GM12878 (cell line): ENCODE results near the gene CDKL1. TPM values are rescaled to one million over a fixed set of nuclear protein-coding genes. Genes with fewer than 3 reads are reported as not detected.

Source experiments
- ATAC-seq: fragments of 200-7000 bp; cut with Tn5 transposase; 3 replicates; pipeline ENCODE4 v1.9.1; 2020; ENCODE audit warnings: mild to moderate bottlenecking, moderate library complexity
- BruUV-seq: library from RNA; stranded (reverse); fragments of 400-500 nt; replicated peaks from 2 replicates; lab custom pipeline; 2021; lab: Mats Ljungman, UMichigan
- CTCF ChIA-PET: fragments of 300-600 bp; sonication (Branson Sonifier 250); formaldehyde crosslinking; extraction: SDS; loops from one replicate; lab custom pipeline; 2021; ENCODE audit warnings: inconsistent platforms; lab: Yijun Ruan, JAX
- POLR2A ChIA-PET: fragments of 350-600 bp; formaldehyde crosslinking; extraction: SDS; loops from one replicate; lab custom pipeline; 2021; ENCODE audit warnings: inconsistent platforms; lab: Charles Lee
- RAD21 ChIA-PET: fragments of 300-600 bp; sonication (Branson Sonifier 250); formaldehyde crosslinking; loops from one replicate; lab custom pipeline; 2023; ENCODE audit warnings: antibody characterized with exemption; ENCODE audit not compliant: unreplicated experiment; lab: Charles Lee
- SMC1A ChIA-PET: fragments of 300-600 bp; sonication (Branson Sonifier 250); formaldehyde crosslinking; loops from one replicate; lab custom pipeline; 2023; ENCODE audit not compliant: unreplicated experiment, uncharacterized antibody; lab: Charles Lee
- DNase-seq: peaks from one replicate; pipeline ENCODE4 v3.0.0-alpha.2; 2011; ENCODE audit warnings: low read depth, low spot score
- FAIRE-seq: peaks from 3 replicates; lab custom pipeline; 2011; peaks lifted over from hg19 to GRCh38; lab: Jason Lieb, UNC
- H2AFZ ChIP-seq: 2 replicates; pipeline ENCODE4 v1.6.0; 2011; ENCODE audit warnings: low read depth, low read length, control low read depth; ENCODE audit not compliant: control insufficient read depth
- H3K27ac ChIP-seq: 2 replicates; pipeline ENCODE4 v1.5.1; 2011; ENCODE audit warnings: control low read depth; ENCODE audit not compliant: control insufficient read depth, insufficient read depth
- H3K27me3 ChIP-seq, 2 experiments: replicated peaks in 1 of 2; 2 replicates each; pipeline versions ENCODE4 v1.6.0 to v1.6.1; 2011; ENCODE audit warnings: low read length in 1 of 2; ENCODE audit not compliant: control insufficient read depth in 2 of 2, insufficient read depth in 2 of 2
- H3K36me3 ChIP-seq, 2 experiments: 2 replicates each; pipeline ENCODE4 v1.5.1; 2011; ENCODE audit warnings: low read length in 1 of 2; ENCODE audit not compliant: control insufficient read depth in 2 of 2, insufficient read depth in 2 of 2
- H3K4me1 ChIP-seq: 2 replicates; pipeline ENCODE4 v1.6.1; 2011; ENCODE audit warnings: mild to moderate bottlenecking, low read length, moderate library complexity, mixed read lengths; ENCODE audit not compliant: control insufficient read depth, insufficient read depth
- H3K4me2 ChIP-seq: 2 replicates; pipeline ENCODE4 v1.6.0; 2011; ENCODE audit warnings: control low read depth; ENCODE audit not compliant: control insufficient read depth, insufficient read depth
- H3K4me3 ChIP-seq: fragments of 200-600 bp; sonication (generic); 2 replicates; pipeline ENCODE4 v1.5.1; 2016
- H3K79me2 ChIP-seq: 2 replicates; pipeline ENCODE4 v1.6.0; 2011; ENCODE audit warnings: low read length; ENCODE audit not compliant: control insufficient read depth, insufficient read depth
- H3K9ac ChIP-seq: 2 replicates; pipeline ENCODE4 v1.8.0; 2011; ENCODE audit warnings: low read length, control low read depth, mixed read lengths; ENCODE audit not compliant: control insufficient read depth, insufficient read depth
- H3K9me3 ChIP-seq: replicated peaks from 3 replicates; pipeline ENCODE4 v1.5.1; 2011; ENCODE audit warnings: mild to moderate bottlenecking, low read length; ENCODE audit not compliant: control insufficient read depth, insufficient read depth
- H4K20me1 ChIP-seq: 2 replicates; pipeline ENCODE4 v1.6.0; 2011; ENCODE audit not compliant: control insufficient read depth, insufficient read depth
- CBFB ChIP-seq: IDR thresholded peaks from 2 replicates; pipeline ENCODE4 v1.6.1; 2016; ENCODE audit warnings: antibody characterized with exemption, low read depth
- RB1 ChIP-seq: fragments of 450-650 bp; formaldehyde crosslinking; IDR thresholded peaks from 2 replicates; pipeline ENCODE4 v1.6.1; 2017; ENCODE audit warnings: mild to moderate bottlenecking, borderline replicate concordance
- RBBP5 ChIP-seq: fragments of 200-600 bp; sonication (generic); conservative IDR thresholded peaks from 2 replicates; pipeline ENCODE4 v1.6.1; 2016
- SIX5 ChIP-seq: IDR thresholded peaks from 2 replicates; pipeline ENCODE4 v1.6.1; 2011; ENCODE audit warnings: mild to moderate bottlenecking, low read depth, low read length, moderate library complexity; ENCODE audit not compliant: severe bottlenecking
- SP1 ChIP-seq: IDR thresholded peaks from one replicate; pipeline ENCODE4 v1.6.1; 2011; ENCODE audit warnings: low read depth, low read length
- ZBED1 ChIP-seq: IDR thresholded peaks from 2 replicates; pipeline ENCODE4 v1.6.1; 2016; ENCODE audit warnings: borderline replicate concordance
- WGBS: methylation state at CpG from one replicate; pipeline ENCODE4 v1.1.6; 2016; ENCODE audit warnings: low lambda C conversion rate; ENCODE audit not compliant: insufficient replicate concordance, insufficient coverage; ENCODE audit errors: missing lambda C conversion rate; 5-methylcytosine and 5-hydroxymethylcytosine counted together
- in situ Hi-C: fragments of 300-500 bp; cut with MboI; formaldehyde crosslinking; loops from 9 replicates; pipeline ENCODE4 v1.14.3; 2018; ENCODE audit warnings: mixed read lengths
- intact Hi-C: fragments of 100-400 bp; cut with micrococcal nuclease; formaldehyde crosslinking; loops from one replicate; pipeline ENCODE4 v1.14.2; 2022; ENCODE audit not compliant: unreplicated experiment
- polyA plus RNA-seq, 11 experiments: library from polyadenylated mRNA; depleted of rRNA in 4 of 11; unstranded in 6 of 11; stranded (reverse) in 5 of 11; fragments of >200 nt; fragmentation: Nextera tagmentation in 4 of 11; fragmentation: Illumina TruSeq in 1 of 11; extraction: Ambion mirVana in 4 of 11; extraction: Trizol in 1 of 11; gene quantifications; 1 replicate in 1 of 11; 2 replicates in 10 of 11; pipeline versions ENCODE4 v1.2.1 to v1.2.3, GENCODE V29; 2011 to 2016; ENCODE audit warnings: inconsistent platforms in 2 of 11, missing spikeins in 2 of 11, low read depth in 1 of 11
- total RNA-seq, 4 experiments: library from RNA; depleted of rRNA in 3 of 4; stranded (reverse); fragments of >200 nt in 3 of 4; fragmentation: Illumina TruSeq in 1 of 4; extraction: Trizol in 1 of 4; gene quantifications; 2 replicates each; pipeline versions ENCODE4 v1.2.1 to v1.2.3, GENCODE V29; 2013 to 2021
- TF ChIP-seq, protein P1 (sequence below): IDR thresholded peaks from 2 replicates; pipeline ENCODE4 v1.6.1; 2011; ENCODE audit warnings: mild to moderate bottlenecking, low read depth, low read length, moderate library complexity; ENCODE audit not compliant: insufficient replicate concordance
- TF ChIP-seq, protein P2 (sequence below): fragments of 450-650 bp; IDR thresholded peaks from 2 replicates; pipeline ENCODE4 v1.6.1; 2014; ENCODE audit warnings: mild to moderate bottlenecking
- TF ChIP-seq, protein P3 (sequence below): IDR thresholded peaks from 2 replicates; pipeline ENCODE4 v1.6.1; 2012; ENCODE audit warnings: mild to moderate bottlenecking, low read depth, low read length
- TF ChIP-seq, protein P4 (sequence below): fragments of 450-650 bp; IDR thresholded peaks from 2 replicates; pipeline ENCODE4 v1.6.1; 2018; ENCODE audit warnings: mild to moderate bottlenecking, low read depth, moderate library complexity; ENCODE audit not compliant: partially characterized antibody
- TF ChIP-seq, protein P5 (sequence below): fragments of 450-650 bp; formaldehyde crosslinking; IDR thresholded peaks from 2 replicates; pipeline ENCODE4 v1.5.0; 2022; ENCODE audit warnings: mild to moderate bottlenecking, missing genetic modification characterization

Gene CDKL1
- total and polyA plus RNA-seq, 10 of the 15 experiments (the other 5 are each of a cell fraction or from before 2014, with no cell fraction given): 9.0 to 19.0 (median 11.1) TPM

DNA sequence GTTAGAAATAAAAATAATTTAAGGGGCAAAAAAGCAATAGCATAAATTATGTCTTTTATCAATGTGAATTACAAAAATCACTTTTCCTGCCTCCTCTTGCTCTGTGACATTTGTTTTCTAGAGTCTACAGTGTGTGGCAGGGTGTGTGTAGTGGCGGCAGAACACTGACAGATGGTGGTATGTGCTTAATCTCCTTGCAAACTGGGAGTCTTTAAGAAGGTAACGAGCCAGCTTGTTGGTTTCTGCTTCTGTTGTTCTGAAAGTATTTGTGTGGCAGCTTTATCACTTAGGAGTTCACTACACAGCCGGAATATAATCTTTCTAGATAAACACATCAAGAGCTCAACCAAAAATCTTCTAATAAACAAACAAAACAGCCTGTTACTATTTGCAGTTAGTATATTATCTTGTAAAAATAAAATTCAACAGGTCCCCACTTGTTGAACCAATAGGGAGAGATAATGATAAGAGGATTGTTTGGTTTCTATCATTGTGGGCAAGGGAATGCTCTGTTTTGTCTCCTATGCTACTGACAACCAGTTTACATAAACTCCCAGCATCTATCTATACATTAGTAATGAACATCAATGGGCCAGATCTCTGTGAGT, 13.0 kb downstream of the CDKL1 start:
- Histone ChIP-seq H3K27ac (no peak overlapping the region), H3K9me3 (no peaks in the 10 kb centered on the region), H3K4me1 (no peaks in the 10 kb centered on the region), H4K20me1 (no peaks in the 10 kb centered on the region), H3K4me3 (no peak overlapping the region), H3K9ac (no peak overlapping the region), H3K27me3 (no peaks in the 10 kb centered on the region), H3K36me3 (no peaks in the 10 kb centered on the region), H3K4me2 (no peak overlapping the region), H2AFZ (no peak overlapping the region), H3K79me2 (no peaks in the 10 kb centered on the region)
- ChIA-PET POLR2A (no interaction called here), SMC1A (no interaction called here), CTCF (interaction anchor here (1.1 kb wide), 1 partner anchor 13 kb away, joined by 3 read pairs; the partner anchor contains the start of gene CDKL1), RAD21 (no interaction called here)
- DNase-seq (no peak), ATAC-seq (no peak), FAIRE-seq (no peak)
- WGBS: 97% methylated on average over 3 of the region's 3 CpGs
- BruUV-seq: no TSS peak
- in situ Hi-C loops: no loop called here
- intact Hi-C loops: no loop called here
- TF ChIP-seq, protein P1, sequence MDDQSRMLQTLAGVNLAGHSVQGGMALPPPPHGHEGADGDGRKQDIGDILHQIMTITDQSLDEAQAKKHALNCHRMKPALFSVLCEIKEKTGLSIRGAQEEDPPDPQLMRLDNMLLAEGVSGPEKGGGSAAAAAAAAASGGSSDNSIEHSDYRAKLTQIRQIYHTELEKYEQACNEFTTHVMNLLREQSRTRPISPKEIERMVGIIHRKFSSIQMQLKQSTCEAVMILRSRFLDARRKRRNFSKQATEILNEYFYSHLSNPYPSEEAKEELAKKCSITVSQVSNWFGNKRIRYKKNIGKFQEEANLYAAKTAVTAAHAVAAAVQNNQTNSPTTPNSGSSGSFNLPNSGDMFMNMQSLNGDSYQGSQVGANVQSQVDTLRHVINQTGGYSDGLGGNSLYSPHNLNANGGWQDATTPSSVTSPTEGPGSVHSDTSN: no peak
- TF ChIP-seq, protein P2, sequence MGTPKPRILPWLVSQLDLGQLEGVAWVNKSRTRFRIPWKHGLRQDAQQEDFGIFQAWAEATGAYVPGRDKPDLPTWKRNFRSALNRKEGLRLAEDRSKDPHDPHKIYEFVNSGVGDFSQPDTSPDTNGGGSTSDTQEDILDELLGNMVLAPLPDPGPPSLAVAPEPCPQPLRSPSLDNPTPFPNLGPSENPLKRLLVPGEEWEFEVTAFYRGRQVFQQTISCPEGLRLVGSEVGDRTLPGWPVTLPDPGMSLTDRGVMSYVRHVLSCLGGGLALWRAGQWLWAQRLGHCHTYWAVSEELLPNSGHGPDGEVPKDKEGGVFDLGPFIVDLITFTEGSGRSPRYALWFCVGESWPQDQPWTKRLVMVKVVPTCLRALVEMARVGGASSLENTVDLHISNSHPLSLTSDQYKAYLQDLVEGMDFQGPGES: no peak
- TF ChIP-seq SP1: no peak
- TF ChIP-seq SIX5: no peak
- no peak for TF ChIP-seq CBFB
- TF ChIP-seq, protein P3, sequence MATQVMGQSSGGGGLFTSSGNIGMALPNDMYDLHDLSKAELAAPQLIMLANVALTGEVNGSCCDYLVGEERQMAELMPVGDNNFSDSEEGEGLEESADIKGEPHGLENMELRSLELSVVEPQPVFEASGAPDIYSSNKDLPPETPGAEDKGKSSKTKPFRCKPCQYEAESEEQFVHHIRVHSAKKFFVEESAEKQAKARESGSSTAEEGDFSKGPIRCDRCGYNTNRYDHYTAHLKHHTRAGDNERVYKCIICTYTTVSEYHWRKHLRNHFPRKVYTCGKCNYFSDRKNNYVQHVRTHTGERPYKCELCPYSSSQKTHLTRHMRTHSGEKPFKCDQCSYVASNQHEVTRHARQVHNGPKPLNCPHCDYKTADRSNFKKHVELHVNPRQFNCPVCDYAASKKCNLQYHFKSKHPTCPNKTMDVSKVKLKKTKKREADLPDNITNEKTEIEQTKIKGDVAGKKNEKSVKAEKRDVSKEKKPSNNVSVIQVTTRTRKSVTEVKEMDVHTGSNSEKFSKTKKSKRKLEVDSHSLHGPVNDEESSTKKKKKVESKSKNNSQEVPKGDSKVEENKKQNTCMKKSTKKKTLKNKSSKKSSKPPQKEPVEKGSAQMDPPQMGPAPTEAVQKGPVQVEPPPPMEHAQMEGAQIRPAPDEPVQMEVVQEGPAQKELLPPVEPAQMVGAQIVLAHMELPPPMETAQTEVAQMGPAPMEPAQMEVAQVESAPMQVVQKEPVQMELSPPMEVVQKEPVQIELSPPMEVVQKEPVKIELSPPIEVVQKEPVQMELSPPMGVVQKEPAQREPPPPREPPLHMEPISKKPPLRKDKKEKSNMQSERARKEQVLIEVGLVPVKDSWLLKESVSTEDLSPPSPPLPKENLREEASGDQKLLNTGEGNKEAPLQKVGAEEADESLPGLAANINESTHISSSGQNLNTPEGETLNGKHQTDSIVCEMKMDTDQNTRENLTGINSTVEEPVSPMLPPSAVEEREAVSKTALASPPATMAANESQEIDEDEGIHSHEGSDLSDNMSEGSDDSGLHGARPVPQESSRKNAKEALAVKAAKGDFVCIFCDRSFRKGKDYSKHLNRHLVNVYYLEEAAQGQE: no peak
- TF ChIP-seq, protein P4, sequence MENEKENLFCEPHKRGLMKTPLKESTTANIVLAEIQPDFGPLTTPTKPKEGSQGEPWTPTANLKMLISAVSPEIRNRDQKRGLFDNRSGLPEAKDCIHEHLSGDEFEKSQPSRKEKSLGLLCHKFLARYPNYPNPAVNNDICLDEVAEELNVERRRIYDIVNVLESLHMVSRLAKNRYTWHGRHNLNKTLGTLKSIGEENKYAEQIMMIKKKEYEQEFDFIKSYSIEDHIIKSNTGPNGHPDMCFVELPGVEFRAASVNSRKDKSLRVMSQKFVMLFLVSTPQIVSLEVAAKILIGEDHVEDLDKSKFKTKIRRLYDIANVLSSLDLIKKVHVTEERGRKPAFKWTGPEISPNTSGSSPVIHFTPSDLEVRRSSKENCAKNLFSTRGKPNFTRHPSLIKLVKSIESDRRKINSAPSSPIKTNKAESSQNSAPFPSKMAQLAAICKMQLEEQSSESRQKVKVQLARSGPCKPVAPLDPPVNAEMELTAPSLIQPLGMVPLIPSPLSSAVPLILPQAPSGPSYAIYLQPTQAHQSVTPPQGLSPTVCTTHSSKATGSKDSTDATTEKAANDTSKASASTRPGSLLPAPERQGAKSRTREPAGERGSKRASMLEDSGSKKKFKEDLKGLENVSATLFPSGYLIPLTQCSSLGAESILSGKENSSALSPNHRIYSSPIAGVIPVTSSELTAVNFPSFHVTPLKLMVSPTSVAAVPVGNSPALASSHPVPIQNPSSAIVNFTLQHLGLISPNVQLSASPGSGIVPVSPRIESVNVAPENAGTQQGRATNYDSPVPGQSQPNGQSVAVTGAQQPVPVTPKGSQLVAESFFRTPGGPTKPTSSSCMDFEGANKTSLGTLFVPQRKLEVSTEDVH: no peak
- TF ChIP-seq, protein P5, sequence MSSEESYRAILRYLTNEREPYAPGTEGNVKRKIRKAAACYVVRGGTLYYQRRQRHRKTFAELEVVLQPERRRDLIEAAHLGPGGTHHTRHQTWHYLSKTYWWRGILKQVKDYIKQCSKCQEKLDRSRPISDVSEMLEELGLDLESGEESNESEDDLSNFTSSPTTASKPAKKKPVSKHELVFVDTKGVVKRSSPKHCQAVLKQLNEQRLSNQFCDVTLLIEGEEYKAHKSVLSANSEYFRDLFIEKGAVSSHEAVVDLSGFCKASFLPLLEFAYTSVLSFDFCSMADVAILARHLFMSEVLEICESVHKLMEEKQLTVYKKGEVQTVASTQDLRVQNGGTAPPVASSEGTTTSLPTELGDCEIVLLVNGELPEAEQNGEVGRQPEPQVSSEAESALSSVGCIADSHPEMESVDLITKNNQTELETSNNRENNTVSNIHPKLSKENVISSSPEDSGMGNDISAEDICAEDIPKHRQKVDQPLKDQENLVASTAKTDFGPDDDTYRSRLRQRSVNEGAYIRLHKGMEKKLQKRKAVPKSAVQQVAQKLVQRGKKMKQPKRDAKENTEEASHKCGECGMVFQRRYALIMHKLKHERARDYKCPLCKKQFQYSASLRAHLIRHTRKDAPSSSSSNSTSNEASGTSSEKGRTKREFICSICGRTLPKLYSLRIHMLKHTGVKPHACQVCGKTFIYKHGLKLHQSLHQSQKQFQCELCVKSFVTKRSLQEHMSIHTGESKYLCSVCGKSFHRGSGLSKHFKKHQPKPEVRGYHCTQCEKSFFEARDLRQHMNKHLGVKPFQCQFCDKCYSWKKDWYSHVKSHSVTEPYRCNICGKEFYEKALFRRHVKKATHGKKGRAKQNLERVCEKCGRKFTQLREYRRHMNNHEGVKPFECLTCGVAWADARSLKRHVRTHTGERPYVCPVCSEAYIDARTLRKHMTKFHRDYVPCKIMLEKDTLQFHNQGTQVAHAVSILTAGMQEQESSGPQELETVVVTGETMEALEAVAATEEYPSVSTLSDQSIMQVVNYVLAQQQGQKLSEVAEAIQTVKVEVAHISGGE (CRISPR knock-in tag): no peak
- no peak for TF ChIP-seq ZBED1
- TF ChIP-seq RB1: no peak
- no peak for TF ChIP-seq RBBP5
